Activated CD8-positive, alpha-beta memory T cell treated with anti-CD3 and anti-CD28 coated beads, Interleukin-2, amount 10 ng/mL, durations not matched to agents 7 days and 5 days (primary cell): ENCODE measurements around the gene SPEM1. TPM values are rescaled to one million over a fixed set of nuclear protein-coding genes. Genes with fewer than 3 reads are reported as not detected.
A peak's percentile ranks its signal among the peaks of the same experiment; 100 is the strongest.

Source experiments
- ATAC-seq: fragments of 150-1000 bp; cut with Tn5 transposase; one replicate; pipeline ENCODE4 v1.10.0; 2021; ENCODE audit warnings: moderate library complexity
- CTCF ChIA-PET: fragments of 350-600 bp; sonication (Branson Sonifier 250); formaldehyde crosslinking; loops from one replicate; lab custom pipeline; 2021; ENCODE audit warnings: antibody characterized with exemption; lab: Charles Lee
- DNase-seq: peaks from one replicate; pipeline ENCODE4 v3.0.0-alpha.2; 2020
- H3K27ac Mint-ChIP-seq: one replicate; pipeline ENCODE4 v1.8.0; 2021; ENCODE audit warnings: mild to moderate bottlenecking, mixed read lengths
- H3K27me3 Mint-ChIP-seq: one replicate; pipeline ENCODE4 v1.8.0; 2021; ENCODE audit warnings: mixed read lengths
- H3K36me3 Mint-ChIP-seq: one replicate; pipeline ENCODE4 v1.8.0; 2021; ENCODE audit warnings: mild to moderate bottlenecking, mixed read lengths
- H3K4me1 Mint-ChIP-seq: one replicate; pipeline ENCODE4 v1.8.0; 2021; ENCODE audit warnings: mixed read lengths
- H3K4me3 Mint-ChIP-seq: one replicate; pipeline ENCODE4 v1.8.0; 2021; ENCODE audit warnings: mild to moderate bottlenecking, moderate library complexity, mixed read lengths
- H3K9me3 Mint-ChIP-seq: one replicate; pipeline ENCODE4 v1.8.0; 2022; ENCODE audit warnings: low read depth, mixed read lengths
- total RNA-seq, 2 experiments: library from RNA; stranded (reverse); gene quantifications; one replicate each; pipeline ENCODE4 v1.2.3, GENCODE V29; 2021

The SPEM1 gene
- total RNA-seq, 2 experiments from 2014 or later, result not detected

DNA sequence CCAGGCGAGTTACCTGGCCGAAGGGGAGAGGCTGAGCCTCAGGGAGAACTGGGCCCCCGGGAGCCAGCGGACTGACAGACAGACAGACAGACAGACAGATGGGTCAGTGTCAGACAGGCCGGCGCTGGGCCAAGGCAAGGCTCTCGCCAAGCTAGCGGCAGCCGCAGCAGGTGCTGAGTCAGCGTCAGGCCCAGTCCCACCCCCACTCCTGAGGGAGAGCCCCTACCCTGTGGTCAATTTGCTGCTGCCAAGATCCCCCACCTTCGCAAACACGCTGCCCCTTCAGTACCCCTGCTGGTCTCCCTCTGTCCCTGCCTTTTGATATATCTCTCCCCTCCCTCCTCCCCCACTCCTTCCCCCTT, 20.7 kb downstream of the SPEM1 start:
- no peaks in the 10 kb centered on the region for H3K9me3 Mint-ChIP-seq
- H3K4me3 Mint-ChIP-seq, result peak overlapping the region; percentile 78
- DNase-seq (peak; percentile 46), ATAC-seq (no peak)
- H3K27me3 Mint-ChIP-seq, result peaks cover 53% of the 10 kb centered on the region
- H3K27ac Mint-ChIP-seq, result no peak overlapping the region
- H3K36me3 Mint-ChIP-seq, result peaks cover 11% of the 10 kb centered on the region
- H3K4me1 Mint-ChIP-seq, result peaks cover 51% of the 10 kb centered on the region
- CTCF ChIA-PET, result interaction anchor here (0.8 to 2.7 kb wide), 10 partner anchors 14 to 247 kb away, joined by 3 to 13 read pairs (median 6); partner anchors contain the start of genes FXR2, SENP3 and TP53

DNA sequence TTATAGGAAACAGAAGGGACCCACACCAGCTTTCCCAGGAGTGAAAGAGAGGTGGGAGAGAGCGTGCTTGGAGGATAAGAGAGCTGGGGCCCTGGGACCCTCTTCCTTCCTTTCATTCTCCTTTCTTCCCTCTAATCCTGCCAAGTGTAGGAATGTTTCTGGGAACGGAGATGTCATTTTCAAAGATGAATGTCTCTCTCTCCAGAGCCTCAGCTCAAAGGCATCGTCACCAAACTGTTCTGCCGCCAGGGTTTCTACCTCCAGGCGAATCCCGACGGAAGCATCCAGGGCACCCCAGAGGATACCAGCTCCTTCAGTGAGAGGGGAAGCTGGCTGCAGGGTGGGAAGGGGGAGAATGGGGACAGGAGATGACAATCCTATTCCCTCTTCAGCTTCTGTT, 21.1 kb downstream of the SPEM1 start:
- Mint-ChIP-seq H3K9me3 (no peaks in the 10 kb centered on the region), H3K4me3 (no peak overlapping the region), H3K27me3 (peaks cover 57% of the 10 kb centered on the region), H3K27ac (no peak overlapping the region), H3K36me3 (peaks cover 11% of the 10 kb centered on the region), H3K4me1 (peaks cover 50% of the 10 kb centered on the region)
- no peak for DNase-seq
- CTCF ChIA-PET, result interaction anchor here (0.8 to 2.7 kb wide), 7 partner anchors 14 to 246 kb away, joined by 4 to 13 read pairs (median 9); partner anchors contain the start of genes FXR2, SENP3 and TP53
- ATAC-seq, result no peak

DNA sequence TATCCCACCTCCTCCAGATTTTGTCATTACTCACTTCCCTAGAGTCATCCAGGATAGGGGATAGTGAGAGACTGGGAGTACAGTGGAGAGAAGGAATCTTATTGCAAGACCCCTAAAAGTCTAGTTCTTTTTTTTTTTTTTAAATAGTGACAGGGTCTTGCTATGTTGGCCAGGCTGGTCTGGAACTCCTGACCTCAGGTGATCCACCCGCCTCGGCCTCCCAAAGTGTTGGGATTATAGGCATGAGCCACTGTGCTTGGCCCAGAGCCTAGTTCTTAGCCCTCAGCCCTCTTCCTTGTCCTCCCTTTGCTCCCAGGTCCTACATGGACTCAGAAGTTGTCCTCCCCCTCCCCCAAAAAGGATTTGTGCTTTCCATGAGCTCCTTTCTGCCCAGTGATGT, 22.0 kb downstream of the SPEM1 start:
- CTCF ChIA-PET, result interaction anchor here (0.9 to 2.7 kb wide), 6 partner anchors 13 to 245 kb away, joined by 3 to 13 read pairs (median 8); partner anchors contain the start of genes SENP3 and TP53
- ATAC-seq (no peak), DNase-seq (no peak)
- Mint-ChIP-seq H3K9me3 (no peaks in the 10 kb centered on the region), H3K36me3 (peaks cover 11% of the 10 kb centered on the region), H3K27ac (no peak overlapping the region), H3K4me1 (peaks cover 42% of the 10 kb centered on the region), H3K4me3 (no peak overlapping the region), H3K27me3 (peaks cover 65% of the 10 kb centered on the region)

DNA sequence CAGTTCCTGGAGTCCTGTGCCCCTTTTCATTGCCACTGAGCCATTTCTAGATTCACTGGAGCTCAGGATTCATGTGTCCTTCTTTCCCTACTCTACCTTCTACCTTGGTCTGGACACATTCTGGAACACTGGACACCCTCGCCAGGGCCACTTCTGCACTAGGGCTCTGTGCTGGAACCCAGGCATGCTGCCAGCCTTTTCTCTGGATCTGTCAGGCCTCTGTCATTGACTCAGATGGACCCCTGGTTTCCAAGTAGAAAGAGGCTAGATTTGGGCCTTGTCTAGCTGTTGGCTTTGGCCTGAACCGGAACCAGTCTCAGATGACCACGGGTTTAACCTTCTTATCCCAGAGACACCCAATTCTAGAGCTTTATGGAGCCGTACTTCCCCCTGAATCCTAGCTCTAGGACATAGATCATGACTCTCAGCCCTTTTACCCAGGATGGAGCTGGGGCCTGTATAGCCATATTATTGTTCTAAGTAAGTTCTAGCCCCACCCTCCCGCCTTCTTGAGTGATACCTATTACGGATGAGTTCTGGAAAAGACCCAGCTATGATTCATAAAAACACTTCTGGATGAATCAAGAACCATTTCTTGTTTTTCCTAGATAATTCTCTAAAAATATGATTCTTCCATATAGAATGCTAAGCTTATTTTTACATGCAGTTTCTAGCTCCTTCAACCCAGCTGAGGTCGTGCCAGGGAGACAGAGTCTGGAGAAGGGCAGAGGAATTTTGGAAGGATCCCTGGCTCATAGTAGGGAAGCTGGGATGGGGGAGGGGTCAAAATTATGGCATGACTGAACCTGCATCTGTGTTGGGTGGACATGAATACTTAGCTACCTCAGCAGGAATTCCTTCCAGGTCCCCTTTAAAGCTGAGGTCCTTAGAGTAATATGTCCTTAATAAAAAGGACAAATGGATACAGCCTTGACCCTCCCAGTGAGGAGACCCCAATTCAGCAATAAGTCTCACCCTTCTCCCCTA, 23.7 kb downstream of the SPEM1 start:
- CTCF ChIA-PET, result interaction anchor here (1.0 to 5.0 kb wide), 7 partner anchors 8 to 117 kb away, joined by 3 to 32 read pairs (median 5); partner anchors contain the start of genes ACAP1, SENP3, TMEM102 and TMEM256
- no peak for DNase-seq
- Mint-ChIP-seq H3K4me1 (peaks cover 28% of the 10 kb centered on the region), H3K27ac (no peak overlapping the region), H3K9me3 (no peaks in the 10 kb centered on the region), H3K4me3 (no peak overlapping the region), H3K36me3 (peaks cover 3% of the 10 kb centered on the region), H3K27me3 (peaks cover 64% of the 10 kb centered on the region)
- no peak for ATAC-seq

DNA sequence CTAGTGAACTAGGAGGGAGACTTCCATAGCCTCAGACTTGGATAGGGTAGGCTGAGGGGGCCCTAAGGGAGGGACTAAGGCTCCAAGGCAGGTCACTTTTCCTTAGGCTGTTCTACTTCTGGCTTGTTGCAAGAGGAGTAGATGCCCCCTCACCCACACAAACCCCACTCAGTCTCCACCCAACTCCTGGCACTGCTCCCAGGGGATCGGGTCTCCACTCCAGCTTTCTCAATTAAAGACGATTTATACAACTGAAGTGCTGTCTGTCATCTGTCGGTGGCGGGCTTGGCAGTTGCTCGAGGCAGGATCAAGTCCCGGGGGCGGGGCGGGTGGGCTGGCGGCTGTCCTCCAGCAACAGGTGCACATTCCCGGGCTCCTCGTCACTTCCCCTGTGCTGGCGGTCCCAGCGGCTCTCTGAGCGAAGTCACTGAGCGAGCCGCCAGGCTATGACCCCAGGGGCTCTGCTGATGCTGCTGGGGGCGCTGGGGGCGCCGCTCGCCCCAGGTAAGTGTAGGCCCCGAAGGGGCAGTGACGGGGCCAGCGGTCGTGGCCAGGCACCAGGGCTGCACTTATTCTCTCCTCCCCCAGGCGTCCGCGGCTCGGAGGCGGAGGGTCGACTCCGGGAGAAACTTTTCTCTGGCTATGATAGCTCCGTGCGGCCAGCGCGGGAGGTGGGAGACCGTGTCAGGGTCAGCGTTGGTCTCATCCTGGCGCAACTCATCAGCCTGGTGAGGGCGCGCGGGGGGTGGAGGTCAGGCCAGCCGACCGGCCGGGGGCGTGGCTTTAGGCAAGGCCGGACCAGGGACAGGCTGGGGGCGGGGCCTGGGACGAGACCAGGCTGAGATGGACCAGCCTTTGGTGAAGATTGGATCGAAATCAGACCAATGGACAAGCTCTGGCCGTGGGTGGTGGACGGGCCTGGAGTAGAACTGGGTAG, 24.8 kb downstream of the SPEM1 start, which contains the start of gene CHRNB1:
Gene CHRNB1, plus strand, starts transcription at position 380 of the 937 bp plus-strand sequence. Its CDS starts 67 bp downstream, at position 447.
- Mint-ChIP-seq H3K27me3 (peaks cover 59% of the 10 kb centered on the region), H3K27ac (no peak within 1 kb of the TSS)
- CTCF ChIA-PET, result interaction anchor here (0.5 to 5.0 kb wide), 12 partner anchors 9 to 202 kb away, joined by 3 to 32 read pairs (median 4); partner anchors contain the start of genes ACAP1, SENP3, SPEM1 and TMEM102

DNA sequence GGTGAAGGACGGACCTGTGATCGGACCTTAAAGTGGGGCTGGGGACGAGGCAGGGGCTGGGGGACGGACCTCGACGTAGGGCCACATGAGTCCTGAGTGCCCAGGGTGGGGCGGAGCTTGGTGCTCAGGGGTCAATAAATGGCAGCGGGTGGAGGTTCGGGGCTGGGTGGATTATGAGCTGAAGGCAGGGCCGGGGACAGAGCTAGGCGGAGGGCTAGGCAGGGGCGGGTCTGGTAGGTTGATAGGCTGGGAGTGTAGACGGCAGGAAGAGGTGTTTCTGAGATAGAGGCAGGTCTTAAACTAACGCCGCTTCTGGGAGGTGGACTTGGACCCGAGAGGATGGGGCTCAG, 25.5 kb downstream of the SPEM1 start:
- peak; percentile 58 for DNase-seq
- CTCF ChIA-PET, result interaction anchor here (0.5 to 5.0 kb wide), 8 partner anchors 9 to 203 kb away, joined by 3 to 32 read pairs (median 4); partner anchors contain the start of genes SPEM1 and TMEM102
- H3K9me3 Mint-ChIP-seq, result no peaks in the 10 kb centered on the region
- H3K27ac Mint-ChIP-seq, result no peak overlapping the region
- no peaks in the 10 kb centered on the region for H3K36me3 Mint-ChIP-seq
- peak overlapping the region; percentile 60 for H3K4me3 Mint-ChIP-seq
- H3K27me3 Mint-ChIP-seq, result peaks cover 53% of the 10 kb centered on the region
- peak; percentile 80 for ATAC-seq
- peaks cover 17% of the 10 kb centered on the region for H3K4me1 Mint-ChIP-seq

More for the DNA sequence above, 24.8 kb downstream of the SPEM1 start, which contains the start of gene CHRNB1:
- H3K4me1 Mint-ChIP-seq, result peaks cover 22% of the 10 kb centered on the region
- peak within 1 kb of the TSS; percentile 60 for H3K4me3 Mint-ChIP-seq
- H3K9me3 Mint-ChIP-seq, result no peaks in the 10 kb centered on the region
- ATAC-seq (peak; percentile 40), DNase-seq (no peak)
- no peaks in the 10 kb centered on the region for H3K36me3 Mint-ChIP-seq

DNA sequence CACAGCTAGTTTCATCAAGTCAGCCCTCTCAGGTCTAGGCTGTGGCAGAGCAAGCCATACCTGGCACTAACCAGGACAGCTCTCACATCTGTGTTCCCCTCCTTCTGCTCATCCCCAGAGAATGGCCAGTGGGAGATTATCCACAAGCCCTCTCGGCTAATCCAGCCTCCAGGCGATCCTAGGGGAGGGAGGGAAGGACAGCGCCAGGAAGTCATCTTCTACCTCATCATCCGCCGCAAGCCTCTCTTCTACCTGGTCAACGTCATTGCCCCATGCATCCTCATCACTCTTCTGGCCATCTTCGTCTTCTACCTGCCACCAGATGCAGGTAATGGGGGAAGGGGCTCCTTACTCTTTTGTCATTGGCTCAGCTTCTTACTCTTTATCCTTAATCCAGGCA, 28.3 kb downstream of the SPEM1 start:
- no peak overlapping the region for H3K27ac Mint-ChIP-seq
- DNase-seq (no peak), ATAC-seq (no peak)
- H3K27me3 Mint-ChIP-seq, result peaks cover 38% of the 10 kb centered on the region
- no peak overlapping the region for H3K4me3 Mint-ChIP-seq
- no peaks in the 10 kb centered on the region for H3K9me3 Mint-ChIP-seq
- H3K36me3 Mint-ChIP-seq, result no peaks in the 10 kb centered on the region
- H3K4me1 Mint-ChIP-seq, result peaks cover 14% of the 10 kb centered on the region
- CTCF ChIA-PET, result interaction anchor here (1.3 kb wide), 1 partner anchor 12 kb away, joined by 3 read pairs; no protein-coding TSS in a partner anchor

DNA sequence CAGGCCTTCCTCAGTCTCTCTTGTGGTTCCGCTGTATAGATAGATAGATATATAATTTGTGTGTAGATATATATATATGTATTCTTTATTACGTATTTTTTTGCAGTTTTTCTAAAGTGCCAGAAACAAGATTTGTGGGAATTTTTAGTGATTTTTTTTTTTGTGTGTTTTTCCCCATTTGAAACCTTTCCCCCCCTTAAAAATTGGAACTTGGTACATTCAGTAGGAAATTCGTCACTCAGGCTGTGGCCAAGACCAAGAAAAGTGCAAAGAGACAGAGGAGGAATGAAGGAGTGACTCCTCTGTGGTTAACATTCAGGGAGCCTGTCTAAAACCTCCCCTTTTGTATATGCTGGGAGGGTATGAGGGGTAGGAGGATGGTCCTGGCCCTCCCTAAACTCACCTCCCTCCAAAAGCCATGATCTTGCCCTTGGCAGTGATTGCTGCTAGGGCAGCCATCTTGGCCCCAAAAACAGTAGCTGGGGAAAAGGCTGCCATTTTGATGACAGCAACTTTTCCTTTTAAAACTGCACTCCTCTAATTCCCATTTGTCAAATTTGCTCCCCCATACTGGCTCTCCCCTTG, 39.9 kb downstream of the SPEM1 start:
- H3K27me3 Mint-ChIP-seq, result no peaks in the 10 kb centered on the region
- CTCF ChIA-PET, result no interaction called here
- H3K27ac Mint-ChIP-seq, result no peak overlapping the region
- H3K4me1 Mint-ChIP-seq, result peaks cover 16% of the 10 kb centered on the region
- no peak for DNase-seq
- no peaks in the 10 kb centered on the region for H3K9me3 Mint-ChIP-seq
- ATAC-seq, result no peak
- no peak overlapping the region for H3K4me3 Mint-ChIP-seq
- peaks cover 17% of the 10 kb centered on the region for H3K36me3 Mint-ChIP-seq

DNA sequence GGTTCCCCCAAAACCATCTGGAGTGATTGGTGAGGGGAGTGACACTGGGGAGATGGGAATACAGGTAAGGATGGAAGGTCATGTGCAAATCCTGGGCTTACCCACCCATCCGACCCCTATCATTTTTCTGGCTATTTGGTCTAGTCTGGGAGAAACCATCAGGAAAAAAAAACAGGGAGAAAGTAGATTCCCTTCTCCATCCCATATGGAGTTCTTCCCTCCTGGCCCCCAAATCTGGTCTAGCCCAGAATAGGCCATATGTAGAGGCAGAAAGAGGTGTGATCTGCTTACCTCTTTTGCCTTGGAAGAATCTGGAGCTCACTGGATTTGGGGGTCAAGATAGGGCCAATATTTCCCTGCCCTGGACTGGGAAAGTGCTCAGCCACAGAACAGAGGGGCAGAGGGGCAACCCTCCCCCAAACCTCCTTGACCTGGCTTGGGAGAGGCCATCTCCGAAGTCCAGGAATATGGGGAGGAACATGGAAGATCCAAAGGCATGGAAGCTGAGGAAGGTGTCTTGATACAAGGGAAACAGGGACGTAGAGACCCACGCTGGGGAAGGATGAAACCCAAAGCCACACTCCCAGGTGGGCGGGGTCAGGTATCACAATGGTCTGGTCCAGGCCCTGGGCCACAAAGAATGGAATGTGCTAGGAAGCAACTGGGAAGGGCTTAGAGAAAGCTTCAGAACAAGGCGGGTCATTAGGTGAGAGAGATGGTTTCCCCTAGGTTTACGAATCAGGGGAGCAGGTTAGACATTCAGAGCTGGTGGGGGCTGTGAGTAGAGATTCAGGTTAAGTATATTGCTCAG, 40.9 kb downstream of the SPEM1 start:
- Mint-ChIP-seq H3K4me3 (no peak overlapping the region), H3K27ac (no peak overlapping the region), H3K27me3 (no peaks in the 10 kb centered on the region), H3K36me3 (peaks cover 16% of the 10 kb centered on the region), H3K4me1 (peaks cover 12% of the 10 kb centered on the region), H3K9me3 (no peaks in the 10 kb centered on the region)
- DNase-seq (no peak), ATAC-seq (no peak)
- CTCF ChIA-PET, result interaction anchor here (1.5 to 1.9 kb wide), 3 partner anchors 11 to 100 kb away, joined by 3 to 7 read pairs (median 3); no protein-coding TSS in a partner anchor

DNA sequence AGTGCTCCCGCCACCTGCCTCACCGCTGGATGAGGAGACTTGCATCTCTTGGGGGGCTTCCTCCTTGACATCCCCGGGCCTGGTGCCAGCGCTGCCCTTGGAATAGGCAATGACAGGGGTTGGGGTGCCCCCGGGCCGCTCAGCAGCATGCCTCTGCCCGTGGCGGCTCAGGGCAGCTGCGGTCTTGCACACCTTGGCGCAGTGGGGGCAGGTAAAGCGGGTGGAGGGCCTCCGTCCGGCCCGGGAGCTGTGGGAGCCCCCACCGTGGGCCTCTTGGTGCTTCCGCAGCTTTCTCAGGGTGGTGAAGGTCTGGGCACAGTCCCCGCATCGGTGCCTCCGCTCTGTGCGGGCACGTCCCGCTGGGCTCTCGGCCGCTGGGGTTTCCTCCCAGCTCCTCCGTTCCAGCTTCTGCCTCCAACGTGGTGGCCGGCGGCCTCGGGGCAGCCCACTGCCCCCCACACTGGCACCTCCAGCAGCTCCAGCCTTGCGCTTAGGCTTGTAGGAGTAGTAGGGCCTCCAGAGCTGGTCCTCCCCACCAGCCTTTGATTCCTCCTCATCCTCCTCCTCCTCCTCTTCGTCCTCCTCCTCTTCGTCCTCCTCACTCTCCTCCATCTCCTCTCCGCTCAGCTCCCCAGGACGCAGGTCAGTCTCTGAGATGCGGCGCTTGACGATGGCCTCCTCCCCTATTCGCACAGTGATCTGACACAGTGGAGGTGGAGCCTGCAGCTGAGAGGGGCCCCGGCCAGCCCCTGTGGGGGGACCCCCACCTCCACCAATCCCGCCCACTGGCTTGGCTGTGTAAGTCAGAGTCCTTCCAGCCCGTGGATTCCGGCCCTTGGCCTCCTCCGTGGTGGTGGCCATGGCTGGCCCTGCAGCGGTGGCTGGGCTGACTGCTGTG, 42.6 kb downstream of the SPEM1 start:
- Mint-ChIP-seq H3K9me3 (no peaks in the 10 kb centered on the region), H3K4me1 (peaks cover 4% of the 10 kb centered on the region)
- ATAC-seq, result no peak

DNA sequence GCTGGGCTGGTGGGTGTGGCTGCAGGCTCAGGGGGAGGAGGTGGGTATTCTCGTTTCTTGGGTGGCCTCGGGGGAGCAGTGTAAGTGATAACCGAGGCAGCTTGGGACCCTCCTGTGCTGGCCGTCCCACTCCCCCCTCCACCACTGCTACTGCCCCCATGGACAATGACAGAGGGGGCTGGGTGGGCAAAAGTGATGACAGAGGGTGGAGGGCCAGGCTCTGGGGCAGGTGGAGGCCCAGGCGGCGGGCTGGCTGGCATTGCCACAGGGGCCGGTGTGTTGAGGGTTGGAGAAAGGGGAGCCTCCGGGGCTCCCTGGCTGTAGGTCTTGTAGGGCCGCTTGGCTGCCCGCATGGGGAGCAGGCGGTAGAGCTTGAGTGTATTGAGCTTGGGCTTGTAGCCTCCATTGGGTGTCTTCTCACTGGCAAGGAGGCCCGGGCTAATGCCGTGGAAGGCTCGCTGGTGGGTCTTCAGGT, 43.3 kb downstream of the SPEM1 start:
- Mint-ChIP-seq H3K9me3 (no peaks in the 10 kb centered on the region), H3K4me3 (no peak overlapping the region), H3K4me1 (peaks cover 4% of the 10 kb centered on the region), H3K27me3 (no peaks in the 10 kb centered on the region), H3K36me3 (peaks cover 11% of the 10 kb centered on the region), H3K27ac (no peak overlapping the region)
- CTCF ChIA-PET, result interaction anchor here (1.5 kb wide), 1 partner anchor 18 kb away, joined by 4 read pairs; the partner anchor contains the start of gene CHRNB1
- DNase-seq, result no peak
- ATAC-seq, result no peak

More for the DNA sequence above, 42.6 kb downstream of the SPEM1 start:
- Mint-ChIP-seq H3K27ac (no peak overlapping the region), H3K4me3 (no peak overlapping the region), H3K27me3 (no peaks in the 10 kb centered on the region), H3K36me3 (peaks cover 11% of the 10 kb centered on the region)
- DNase-seq, result no peak
- CTCF ChIA-PET, result interaction anchor here (1.0 to 1.9 kb wide), 5 partner anchors 9 to 98 kb away, joined by 3 to 7 read pairs (median 4); partner anchors contain the start of gene CHRNB1
